Stimulated activated CD8-positive, alpha-beta memory T cell treated with anti-CD3 and anti-CD28 coated beads, Interleukin-7, amount 100 ng/mL, for 1 hour (primary cell): ENCODE measurements around the gene COMMD7.

Experiments used
- DNase-seq, 2 donors: peaks; one replicate each; pipeline ENCODE4 v3.0.0-alpha.2; 2020; ENCODE audit warnings: low read depth in 2 of 2

Gene COMMD7

DNA sequence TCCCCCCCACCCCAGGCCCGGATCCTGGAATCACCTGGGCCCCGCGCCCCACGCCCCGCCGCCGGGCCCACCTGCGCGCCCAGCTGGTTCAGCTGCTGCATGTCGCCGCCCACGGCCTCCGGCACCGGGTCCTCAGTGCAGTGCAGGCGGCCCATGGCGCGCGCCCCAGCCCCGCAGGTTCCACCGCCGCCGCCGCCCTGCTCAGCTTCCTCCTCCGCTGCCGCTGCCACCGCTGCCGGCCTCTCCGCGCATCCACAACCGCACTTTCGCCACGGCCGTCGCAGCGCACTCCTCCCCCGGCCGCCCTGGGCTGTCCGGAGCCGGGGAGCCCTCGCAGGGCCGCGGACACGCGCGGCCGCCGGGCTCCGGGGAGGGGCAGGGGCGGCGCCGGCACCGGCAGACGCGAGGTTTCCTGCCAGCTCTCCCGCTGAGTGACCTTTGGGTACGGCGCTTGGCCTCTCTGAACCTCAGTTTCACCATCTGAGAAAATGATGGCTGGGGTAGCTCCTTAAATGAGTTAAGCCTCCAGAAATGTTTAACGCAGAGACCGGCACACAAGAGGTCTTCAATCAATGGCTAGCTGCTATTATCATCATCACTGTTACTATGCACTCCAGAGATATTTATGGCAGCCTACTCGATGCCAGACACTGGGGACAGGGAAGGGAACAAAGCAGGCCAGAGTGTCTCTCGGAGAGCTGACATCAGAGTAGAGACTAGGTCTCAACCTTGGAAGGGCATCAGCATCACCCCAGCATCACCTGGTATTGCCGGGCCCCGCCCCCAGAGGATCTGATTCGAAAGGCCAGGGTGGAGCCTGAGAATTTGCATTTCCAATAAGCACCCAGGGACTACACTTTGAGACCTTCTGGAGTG is at the start of gene COMMD7:
TSS of gene COMMD7 (minus strand) at position 231 of the 876 bp plus-strand sequence. CDS start at position 155, 76 bp downstream.
- peak; percentile 29 to 32 for DNase-seq

DNA sequence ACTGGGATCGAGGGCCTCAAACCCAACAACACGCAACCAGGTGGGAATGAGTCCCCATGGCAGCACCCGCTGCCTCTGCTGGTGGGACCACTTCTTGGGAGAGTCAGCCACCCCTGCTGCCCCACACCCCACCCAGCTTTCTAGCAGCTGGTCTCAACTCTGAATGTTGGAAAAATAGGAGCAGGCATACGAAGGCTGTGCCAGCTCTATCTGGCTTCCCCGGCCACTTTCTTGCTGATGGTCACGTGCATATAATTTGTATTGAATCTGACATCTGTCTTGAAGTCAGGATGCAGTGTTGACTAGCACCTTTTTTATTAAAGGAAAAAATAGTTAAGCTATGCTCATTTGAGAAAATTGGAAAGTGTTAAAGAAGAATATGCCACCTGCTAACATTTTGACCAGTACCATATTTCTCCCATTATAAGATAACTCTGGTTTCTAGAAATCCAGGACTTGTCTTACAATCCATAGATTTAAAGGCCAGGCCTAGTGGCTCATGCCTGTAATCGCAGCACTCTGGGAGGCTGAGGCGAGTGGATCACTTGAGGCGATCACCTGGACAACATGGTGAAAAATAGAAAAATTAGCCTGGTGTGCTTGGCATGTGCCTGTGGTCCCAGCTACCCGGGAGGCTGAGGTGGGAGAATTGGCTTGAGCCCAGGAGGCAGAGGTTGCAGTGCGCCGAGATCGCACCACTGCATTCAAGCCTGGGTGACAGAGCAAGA is 49.6 kb upstream of the COMMD7 start:
- no peak for DNase-seq

DNA sequence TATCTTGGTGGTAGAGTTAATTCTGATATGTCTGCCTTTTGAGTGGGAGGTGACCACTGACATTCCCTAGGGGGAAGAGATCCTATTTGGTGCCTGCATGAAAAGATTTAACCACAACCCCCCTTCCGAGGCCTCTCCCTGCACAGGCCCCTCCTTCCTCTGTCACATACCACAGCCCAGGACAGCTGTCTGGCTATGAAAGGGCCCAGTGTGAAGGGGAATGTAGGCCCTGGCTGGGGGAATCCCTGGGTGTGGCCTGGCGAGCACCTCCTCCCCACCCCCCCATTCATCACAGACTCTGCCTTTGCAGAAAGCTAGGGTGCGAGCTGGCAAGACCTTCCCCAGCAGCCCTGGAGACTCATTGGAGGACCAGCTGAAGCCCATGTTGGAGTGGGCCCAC is 49.0 kb upstream of the COMMD7 start:
- no peak for DNase-seq

DNA sequence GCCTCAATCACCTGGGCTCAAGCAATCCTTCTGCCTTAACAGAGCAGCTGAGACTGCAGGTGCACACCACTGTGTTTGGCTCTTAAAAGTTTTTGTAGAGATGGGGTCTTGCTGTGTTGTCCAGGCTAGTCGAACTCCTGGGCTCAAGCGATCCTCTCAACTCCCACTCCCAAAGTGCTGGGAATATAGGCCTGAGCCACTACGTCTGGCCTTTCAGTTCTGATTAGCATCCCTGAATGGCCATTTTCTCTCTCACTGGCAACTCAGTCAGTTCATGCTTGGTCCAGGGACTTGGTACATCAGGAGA is 47.4 kb upstream of the COMMD7 start:
- DNase-seq, result no peak

DNA sequence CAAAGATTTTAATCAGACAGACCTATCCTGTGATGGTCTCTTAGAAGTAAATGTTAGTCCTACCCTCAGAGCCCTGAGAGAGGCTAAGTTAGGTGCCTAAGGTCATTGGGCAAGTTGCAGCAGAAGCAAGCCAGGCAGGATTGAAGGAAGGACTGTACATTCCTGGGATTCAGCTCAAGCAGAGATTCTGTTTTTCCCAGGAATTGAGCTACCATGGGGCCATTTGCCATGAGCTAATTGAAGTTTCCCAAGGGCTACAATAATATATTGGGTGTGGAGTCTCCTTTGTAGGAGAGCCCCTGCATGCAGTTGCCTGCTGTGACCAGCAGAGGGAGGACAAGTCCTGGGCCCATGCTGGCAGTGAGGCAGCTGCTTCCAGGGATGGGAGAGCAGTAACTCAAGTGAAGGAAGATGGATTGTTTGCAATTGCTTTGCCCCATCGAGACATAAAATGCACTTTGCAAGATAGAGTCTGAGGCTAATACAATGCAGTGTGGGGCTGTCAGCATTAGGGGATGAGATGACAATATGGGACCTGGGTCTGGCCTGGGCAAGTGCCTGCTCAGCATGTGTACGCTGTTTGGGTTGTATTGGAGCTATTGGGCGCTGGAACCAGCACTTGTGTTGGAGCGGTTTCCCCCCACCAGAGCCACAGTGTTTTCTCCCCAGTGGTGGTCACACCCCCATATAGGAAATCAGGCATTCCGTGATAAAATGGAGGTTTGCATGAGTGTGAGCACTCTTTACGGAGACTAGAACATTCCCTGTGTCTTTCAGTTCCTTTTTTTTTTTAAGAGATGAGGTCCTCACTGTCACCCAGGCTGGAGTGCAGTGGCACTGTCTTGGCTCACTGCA is 46.9 kb upstream of the COMMD7 start:
- DNase-seq, result peak; percentile 30 to 55

DNA sequence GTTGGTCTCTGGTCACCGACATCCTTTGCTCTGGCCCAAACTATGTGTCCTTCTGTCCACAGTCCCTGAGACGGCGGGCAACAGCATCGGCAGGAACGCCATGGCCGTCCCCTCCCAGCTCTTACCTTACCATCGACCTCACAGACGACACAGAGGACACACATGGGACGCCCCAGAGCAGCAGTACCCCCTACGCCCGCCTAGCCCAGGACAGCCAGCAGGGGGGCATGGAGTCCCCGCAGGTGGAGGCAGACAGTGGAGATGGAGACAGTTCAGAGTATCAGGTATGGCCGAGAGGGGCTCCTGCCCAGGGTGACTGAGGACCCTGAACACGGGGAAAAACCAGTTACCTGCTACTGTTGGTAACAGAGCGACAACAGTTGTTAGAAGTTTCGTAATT is 43.9 kb upstream of the COMMD7 start:
- DNase-seq, result no peak

DNA sequence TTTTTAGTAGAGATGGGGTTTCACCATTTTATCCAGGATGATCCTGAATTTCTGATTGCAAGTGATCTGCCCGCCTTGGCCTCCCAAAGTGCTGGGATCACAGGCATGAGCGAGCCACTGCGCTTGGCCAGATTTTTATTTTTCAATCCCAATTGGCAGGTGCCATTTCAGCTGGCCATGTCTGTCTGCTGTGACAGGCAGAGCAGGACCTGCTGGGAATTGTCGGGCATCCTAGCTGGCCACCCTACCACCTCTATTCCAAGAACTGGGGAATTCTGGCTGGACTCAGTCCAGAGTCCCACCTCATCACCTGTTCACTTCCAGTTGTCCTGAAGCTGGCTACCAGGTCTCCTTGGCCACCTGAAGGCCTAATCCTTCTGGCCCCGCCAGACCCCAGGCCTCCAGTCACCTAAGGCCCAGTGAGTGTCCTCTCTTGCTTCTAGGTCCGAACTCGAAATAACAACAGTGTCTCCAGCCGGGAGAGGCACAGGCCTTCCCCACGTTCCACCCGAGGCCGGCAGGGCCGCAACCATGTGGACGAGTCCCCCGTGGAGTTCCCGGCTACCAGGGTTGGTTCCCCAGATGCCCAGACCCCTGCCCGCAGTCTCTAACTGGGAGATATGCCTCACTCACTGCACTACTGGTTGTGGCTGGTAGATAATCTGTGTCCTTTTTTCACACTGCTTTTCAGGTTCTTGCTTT is 42.9 kb upstream of the COMMD7 start:
- DNase-seq, result no peak

DNA sequence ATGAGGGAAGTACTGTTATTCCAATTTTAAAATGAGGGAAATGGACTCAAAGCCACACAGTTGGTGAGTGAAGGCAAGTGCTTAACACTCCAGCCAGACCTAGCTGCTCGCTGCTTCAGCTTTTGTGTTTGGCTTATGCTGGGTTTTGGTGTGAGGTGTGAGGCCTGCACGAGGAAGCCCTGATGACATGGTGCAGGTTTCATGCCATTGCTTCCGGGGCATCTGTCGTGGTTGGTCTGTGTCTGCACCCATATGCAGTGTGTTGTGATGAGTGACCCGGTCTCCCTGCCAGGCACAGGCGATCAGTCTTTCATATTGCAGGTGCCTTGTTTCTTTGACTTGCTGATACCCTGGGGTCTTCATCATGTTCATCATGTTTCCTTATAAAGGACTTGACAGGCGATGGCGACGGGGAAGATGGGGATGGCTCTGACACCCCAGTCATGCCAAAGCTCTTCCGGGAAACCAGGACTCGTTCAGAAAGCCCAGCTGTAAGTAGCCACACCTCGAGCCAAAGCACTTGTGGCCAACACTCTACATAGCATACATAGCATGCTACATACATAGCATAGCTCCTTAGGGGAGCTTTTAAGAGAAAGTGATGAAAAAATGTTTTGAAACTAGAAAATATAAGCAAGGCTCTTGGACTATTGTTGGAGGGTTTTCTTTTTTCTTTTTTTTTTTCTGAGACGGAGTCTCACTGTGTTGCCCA is 41.3 kb upstream of the COMMD7 start:
- DNase-seq, result no peak

DNA sequence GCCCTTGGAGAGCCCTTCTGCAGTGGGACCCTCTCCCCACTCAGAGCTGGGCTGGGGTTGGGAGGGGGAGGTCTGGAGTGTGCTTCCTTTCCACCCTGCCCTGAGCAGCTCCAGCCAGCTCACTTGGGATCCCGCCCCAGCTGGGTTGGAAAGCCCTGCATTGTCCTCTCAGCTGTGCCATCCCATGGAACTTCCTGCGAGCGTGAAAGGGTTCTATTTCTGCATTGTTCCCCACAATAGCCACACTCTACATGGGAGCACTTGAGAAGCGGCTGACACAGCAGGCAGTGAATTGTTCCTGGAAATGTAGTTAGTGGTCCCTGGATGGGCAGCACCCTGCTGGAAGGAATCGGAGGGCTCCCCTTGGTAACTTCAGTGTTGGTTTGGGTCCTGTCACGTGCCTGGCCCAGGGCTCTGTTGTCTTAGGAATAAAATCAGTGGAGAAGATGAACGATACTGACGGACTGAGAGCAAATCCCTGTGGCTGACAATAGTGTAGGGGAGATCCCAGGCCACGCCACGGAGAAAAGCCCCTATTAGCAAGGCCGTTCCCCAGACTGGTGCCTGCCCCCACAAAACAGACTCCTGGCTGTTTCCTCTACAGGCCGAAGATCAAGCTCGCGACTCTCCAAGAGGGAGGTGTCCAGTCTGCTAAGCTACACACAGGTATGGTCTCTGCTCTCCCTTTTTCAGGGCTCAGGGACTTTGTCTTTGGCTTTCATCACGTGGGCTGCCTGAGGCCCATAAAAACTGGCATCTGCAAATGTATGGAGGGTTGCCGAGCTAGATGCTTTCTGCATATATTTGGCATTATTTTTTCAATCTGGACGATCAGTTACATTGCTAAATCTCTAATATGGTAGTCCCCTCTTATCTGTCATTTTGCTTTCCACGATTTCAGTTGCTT is 37.7 kb upstream of the COMMD7 start:
- no peak for DNase-seq

DNA sequence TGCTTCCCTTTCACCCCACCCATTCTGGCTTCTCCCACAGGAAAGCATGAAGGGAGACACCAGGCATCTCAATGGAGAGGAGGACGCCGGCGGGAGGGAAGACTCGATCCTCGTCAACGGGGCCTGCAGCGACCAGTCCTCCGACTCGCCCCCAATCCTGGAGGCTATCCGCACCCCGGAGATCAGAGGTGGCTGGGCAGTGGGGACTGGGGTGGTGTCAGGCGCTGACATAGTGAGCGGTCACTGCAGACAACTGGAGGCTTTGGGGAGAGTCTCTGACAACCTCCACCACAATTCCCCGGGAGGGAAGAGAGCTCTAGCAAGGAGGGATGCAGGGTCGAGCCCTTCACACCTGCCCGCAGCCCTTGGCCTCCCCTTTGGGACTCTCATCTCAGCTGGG is 37.0 kb upstream of the COMMD7 start:
- DNase-seq, result no peak

DNA sequence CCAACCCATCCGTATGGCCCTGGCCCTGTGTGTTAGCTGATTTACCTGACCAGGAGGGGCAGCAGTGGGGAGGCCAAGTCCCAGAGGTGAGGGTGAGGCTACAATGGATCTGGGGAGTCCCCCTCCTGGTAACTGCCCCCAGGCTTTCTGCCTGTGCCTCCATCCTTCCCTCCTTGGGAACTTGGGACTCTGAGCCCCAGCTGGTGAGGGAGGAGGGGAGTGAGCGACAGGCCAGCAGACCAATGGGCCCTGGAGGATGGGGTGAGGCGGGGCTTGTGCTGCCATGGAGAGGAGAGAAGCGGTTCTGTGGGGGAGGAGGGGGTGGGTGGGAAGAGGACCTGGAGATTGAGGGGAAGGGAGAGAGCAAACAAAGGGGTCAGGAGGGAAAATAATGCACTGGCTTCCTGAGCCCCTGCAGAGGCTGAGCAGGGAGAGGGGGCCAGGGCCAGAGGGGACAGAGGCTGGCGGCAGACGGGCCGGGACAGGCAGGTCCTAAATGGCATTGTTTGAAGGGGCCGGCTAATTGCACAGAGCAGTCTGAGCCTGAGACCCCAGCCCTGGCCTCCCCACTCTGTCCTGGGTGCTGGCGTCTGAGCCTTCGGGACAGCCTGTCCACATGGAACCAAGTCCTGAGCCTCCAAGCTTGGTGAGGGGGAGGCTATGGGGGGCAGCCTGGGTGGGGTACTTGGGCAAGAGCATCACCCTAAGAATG is 36.4 kb upstream of the COMMD7 start:
- DNase-seq, result no peak

DNA sequence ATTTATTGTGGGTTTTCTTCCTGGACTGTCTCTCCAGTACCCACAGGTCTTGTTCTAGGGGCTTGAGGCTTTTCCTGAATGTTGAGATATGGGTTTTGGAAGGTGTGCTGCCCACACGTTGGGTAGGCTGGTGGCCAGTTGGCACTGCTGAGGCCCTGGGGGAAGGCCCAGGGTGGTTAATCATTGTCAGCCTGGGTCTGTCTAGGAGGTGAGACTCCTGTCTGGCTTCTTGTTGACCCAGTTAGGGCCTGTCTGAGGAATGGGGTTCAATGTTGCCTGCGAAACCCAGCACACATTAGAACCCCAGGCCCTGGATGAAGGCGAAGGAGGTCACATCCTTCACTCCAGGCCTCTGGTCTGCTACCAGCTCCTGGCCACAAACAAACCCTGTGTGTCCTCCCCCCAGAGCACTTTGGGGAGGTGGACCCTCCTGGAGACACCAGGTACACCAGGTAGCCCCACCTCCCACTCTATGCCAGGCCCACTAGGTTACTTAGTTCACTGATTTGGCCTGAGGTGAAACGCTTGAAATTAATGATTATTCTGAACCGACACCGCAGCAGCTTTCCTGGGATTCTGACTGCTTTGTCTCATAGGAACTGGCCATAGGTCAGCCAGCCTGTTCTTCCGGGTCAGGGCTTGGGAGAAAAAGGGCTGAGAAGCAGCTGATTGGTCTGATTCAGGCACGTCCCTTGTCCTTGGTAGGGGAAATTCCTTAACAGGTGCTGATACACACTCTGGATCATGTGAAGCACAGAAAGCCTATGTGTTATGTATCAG is 34.1 kb upstream of the COMMD7 start:
- no peak for DNase-seq

DNA sequence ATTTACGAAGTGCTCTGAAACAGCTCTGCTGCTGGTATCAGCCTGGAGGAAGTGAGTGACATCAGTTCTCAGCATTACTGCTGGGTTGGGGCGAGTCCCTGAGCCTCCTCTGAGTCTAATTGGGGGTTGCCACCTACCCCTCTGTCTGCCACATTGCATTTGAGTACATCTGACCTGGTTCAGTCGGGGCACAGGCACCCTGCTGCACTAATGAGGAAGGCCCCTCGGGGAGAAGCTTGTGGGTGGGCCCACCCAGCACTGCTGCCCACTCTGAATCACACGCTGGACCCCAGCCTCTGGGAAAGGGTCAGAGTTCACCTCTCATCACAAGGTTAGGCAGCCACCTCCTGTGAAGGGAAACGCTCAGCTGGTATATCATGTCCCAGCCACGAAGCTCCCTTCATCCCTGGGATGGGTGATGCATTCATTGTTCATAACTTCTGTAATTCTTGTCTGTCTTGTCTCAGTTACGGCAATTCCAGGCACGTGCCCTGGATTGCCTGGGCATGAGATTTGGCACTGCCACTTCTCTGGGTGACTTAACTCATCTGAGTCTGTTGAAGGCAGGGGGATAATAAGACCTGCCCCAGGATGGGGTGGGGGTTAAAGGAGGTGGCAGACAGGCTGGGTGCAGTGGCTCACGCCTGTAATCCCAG is 32.2 kb upstream of the COMMD7 start:
- no peak for DNase-seq

DNA sequence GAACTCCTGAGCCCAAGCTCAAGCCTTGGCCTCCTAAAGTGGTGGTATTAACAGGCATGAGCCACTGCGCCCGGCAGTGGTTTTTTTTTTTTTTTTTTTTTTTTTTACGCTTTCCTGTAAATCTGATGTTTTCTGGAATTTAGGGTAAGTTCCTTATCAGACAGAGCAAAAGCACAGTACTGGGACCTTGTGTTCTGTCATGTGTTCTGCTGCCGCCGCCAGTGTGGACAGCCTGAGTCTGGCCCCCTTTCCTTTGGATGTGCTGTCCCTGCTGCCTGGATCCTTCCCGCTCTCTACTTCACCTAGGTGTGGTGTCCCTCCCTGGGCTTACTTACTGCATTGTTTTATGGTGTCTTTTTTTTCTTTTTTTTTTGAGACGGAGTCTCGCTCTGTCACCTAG is 30.6 kb upstream of the COMMD7 start:
- no peak for DNase-seq

DNA sequence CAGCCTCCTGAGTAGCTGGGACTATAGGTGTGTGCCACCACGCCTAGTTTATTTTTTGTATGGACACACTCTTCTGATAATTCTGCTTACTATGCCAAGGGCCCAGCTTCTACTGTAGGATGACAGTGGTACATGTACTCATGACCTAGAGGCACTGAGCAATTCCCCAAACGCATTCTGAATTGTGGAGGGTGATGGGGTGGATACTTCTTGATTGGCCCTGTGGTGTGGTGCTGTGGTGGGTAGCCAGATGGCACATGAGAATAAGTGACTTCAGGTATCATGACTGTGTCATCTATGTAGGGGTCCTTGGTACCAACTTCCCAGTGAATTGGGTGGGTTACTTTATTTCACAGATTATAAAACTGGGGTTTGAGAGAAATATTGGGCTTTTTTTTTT is 30.0 kb upstream of the COMMD7 start:
- DNase-seq, result no peak

DNA sequence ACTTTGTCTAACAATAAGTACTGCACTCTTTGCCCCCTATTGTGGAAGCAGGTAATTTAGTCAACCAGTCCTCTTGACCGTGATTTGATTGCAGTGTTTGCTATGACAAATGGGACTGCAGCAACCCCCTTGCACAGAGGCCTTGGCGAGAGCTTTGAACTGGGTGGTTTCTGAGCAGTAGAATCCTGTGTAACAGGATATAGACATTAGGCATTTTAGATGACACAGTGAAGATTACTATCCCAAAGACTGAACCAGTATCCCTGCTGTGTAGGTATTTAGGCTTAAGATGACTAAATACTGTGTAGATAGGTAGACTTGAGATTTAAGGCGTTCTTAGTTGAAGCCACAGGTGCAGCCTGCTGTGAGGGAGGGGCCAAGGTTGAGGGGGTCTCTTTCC is 28.8 kb upstream of the COMMD7 start:
- DNase-seq, result no peak

DNA sequence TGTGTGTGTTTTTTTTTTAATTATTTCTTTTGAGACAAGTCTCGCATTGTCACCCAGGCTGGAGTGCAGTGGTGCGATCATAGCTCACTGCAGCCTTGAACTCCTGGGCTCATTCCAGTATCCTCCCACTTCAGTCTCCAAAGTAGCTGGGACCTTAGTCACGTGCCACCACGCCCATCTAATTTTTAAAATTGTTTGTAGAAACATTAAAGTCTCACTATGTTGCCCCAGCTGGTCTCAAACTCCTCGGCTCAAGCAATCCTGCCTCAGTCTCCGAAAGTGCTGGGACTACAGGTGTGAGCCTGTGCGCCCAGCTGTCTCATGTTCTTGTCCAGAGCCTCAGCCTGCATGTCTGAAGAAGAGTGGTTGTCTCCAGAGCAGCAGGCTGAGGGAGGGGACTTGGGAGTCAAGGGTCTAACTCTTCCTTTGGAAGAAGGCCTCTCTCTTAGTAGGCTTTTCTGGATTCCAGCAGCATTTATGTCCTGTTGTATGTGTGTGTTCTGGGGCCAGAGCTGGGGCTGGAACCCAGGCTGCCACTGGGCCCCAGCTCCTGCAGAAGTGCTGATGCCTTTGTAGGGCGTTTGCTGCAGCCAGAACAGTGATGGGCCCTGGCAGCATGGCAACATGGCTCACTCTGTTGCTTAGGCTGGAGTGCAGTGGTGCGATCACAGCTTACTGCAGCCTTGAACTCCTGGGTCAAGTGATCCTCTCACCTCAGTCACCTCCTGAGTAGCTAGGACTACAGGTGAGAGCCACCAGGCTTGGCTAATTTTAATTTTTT is 24.3 kb upstream of the COMMD7 start:
- DNase-seq, result no peak
